Liver (tissue), 9 donors: Measurements from ENCODE around the gene CR1L. TPM values are rescaled to one million over a fixed set of nuclear protein-coding genes. Genes with fewer than 3 reads are reported as not detected.

Experiments used
- DNase-seq: peaks from one replicate; pipeline ENCODE4 v3.0.0-alpha.2; 2017; ENCODE audit warnings: low spot score
- H3K27ac ChIP-seq, 2 donors: one replicate each; pipeline ENCODE4 v1.7.0; 2013; ENCODE audit warnings: inconsistent platforms in 2 of 2, low read length in 2 of 2, control low read depth in 1 of 2, low read depth in 1 of 2, mild to moderate bottlenecking in 1 of 2
- H3K27me3 ChIP-seq, 4 donors: one replicate each; pipeline versions ENCODE4 v1.6.1 to v1.7.0; 2013; ENCODE audit warnings: low read length in 3 of 4, inconsistent platforms in 1 of 4, mild to moderate bottlenecking in 1 of 4, moderate library complexity in 1 of 4; ENCODE audit not compliant: control insufficient read depth in 4 of 4, insufficient read depth in 4 of 4
- H3K36me3 ChIP-seq, 4 donors: one replicate each; pipeline versions ENCODE4 v1.6.1 to v1.7.0; 2013; ENCODE audit warnings: low read length in 3 of 4, mild to moderate bottlenecking in 3 of 4, low read depth in 1 of 4, moderate library complexity in 1 of 4; ENCODE audit not compliant: control insufficient read depth in 4 of 4, insufficient read depth in 3 of 4
- H3K4me1 ChIP-seq, 4 donors: one replicate each; pipeline versions ENCODE4 v1.6.1 to v1.7.0; 2013; ENCODE audit warnings: low read length in 3 of 4, mild to moderate bottlenecking in 3 of 4, moderate library complexity in 1 of 4; ENCODE audit not compliant: control insufficient read depth in 4 of 4, insufficient read depth in 4 of 4
- H3K4me3 ChIP-seq, 3 donors: one replicate each; pipeline versions ENCODE4 v1.6.1 to v1.7.0; 2013; ENCODE audit warnings: low read length in 3 of 3, control low read depth in 1 of 3, low read depth in 1 of 3, mild to moderate bottlenecking in 1 of 3
- H3K9ac ChIP-seq, 2 donors: one replicate each; pipeline ENCODE4 v1.7.0; 2013; ENCODE audit warnings: low read length in 2 of 2, mild to moderate bottlenecking in 2 of 2, moderate library complexity in 2 of 2, control low read depth in 1 of 2, low read depth in 1 of 2
- H3K9me3 ChIP-seq, 4 donors: one replicate each; pipeline versions ENCODE4 v1.6.1 to v1.7.0; 2013; ENCODE audit warnings: low read length in 3 of 4; ENCODE audit not compliant: control insufficient read depth in 4 of 4
- EGR1 ChIP-seq, 2 donors: IDR thresholded peaks; 2 replicates each; pipeline ENCODE4 v1.6.1; 2016 to 2018; ENCODE audit warnings: antibody characterized with exemption in 2 of 2, low read depth in 2 of 2
- FOXA1 ChIP-seq: IDR thresholded peaks from 2 replicates; pipeline ENCODE4 v1.6.1; 2016; ENCODE audit warnings: antibody characterized with exemption
- FOXA2 ChIP-seq: IDR thresholded peaks from 2 replicates; pipeline ENCODE4 v1.6.1; 2016; ENCODE audit warnings: antibody characterized with exemption
- GABPA ChIP-seq, 2 donors: IDR thresholded peaks in 1 of 2; conservative IDR thresholded peaks in 1 of 2; 2 replicates each; pipeline ENCODE4 v1.6.1; 2016; ENCODE audit warnings: antibody characterized with exemption in 2 of 2, mild to moderate bottlenecking in 1 of 2, moderate library complexity in 1 of 2
- HNF4A ChIP-seq, 2 donors: conservative IDR thresholded peaks; 2 replicates each; pipeline ENCODE4 v1.6.1; 2016; ENCODE audit warnings: antibody characterized with exemption in 2 of 2, mild to moderate bottlenecking in 2 of 2
- HNF4G ChIP-seq: IDR thresholded peaks from 2 replicates; pipeline ENCODE4 v1.6.1; 2016; ENCODE audit warnings: antibody characterized with exemption
- JUND ChIP-seq, 2 donors: IDR thresholded peaks; 2 replicates each; pipeline ENCODE4 v1.6.1; 2016; ENCODE audit warnings: antibody characterized with exemption in 2 of 2
- NR2F2 ChIP-seq: IDR thresholded peaks from 2 replicates; pipeline ENCODE4 v1.6.1; 2016; ENCODE audit warnings: antibody characterized with exemption
- RAD21 ChIP-seq, 2 donors: IDR thresholded peaks; 2 replicates each; pipeline ENCODE4 v1.6.1; 2016; ENCODE audit warnings: antibody characterized with exemption in 2 of 2, mild to moderate bottlenecking in 2 of 2
- RXRA ChIP-seq, 2 donors: IDR thresholded peaks; 2 replicates each; pipeline ENCODE4 v1.6.1; 2017 to 2018; ENCODE audit warnings: antibody characterized with exemption in 2 of 2, mild to moderate bottlenecking in 1 of 2
- SP1 ChIP-seq: IDR thresholded peaks from 2 replicates; pipeline ENCODE4 v1.6.1; 2018; ENCODE audit warnings: antibody characterized with exemption, mild to moderate bottlenecking
- TAF1 ChIP-seq: conservative IDR thresholded peaks from 2 replicates; pipeline ENCODE4 v1.6.1; 2016; ENCODE audit warnings: antibody characterized with exemption, mild to moderate bottlenecking
- YY1 ChIP-seq: IDR thresholded peaks from 2 replicates; pipeline ENCODE4 v1.6.1; 2016; ENCODE audit warnings: antibody characterized with exemption, mild to moderate bottlenecking
- WGBS: extraction: QIAGEN DNeasy Blood & Tissue Kit; methylation state at CpG from one replicate; pipeline ENCODE4 v1.1.7; 2013; 5-methylcytosine and 5-hydroxymethylcytosine counted together
- polyA plus RNA-seq, 2 donors: library from polyadenylated mRNA; stranded (reverse) in 1 of 2; unstranded in 1 of 2; fragments of 200-250 nt in 1 of 2; fragments of >200 nt in 1 of 2; fragmentation: Nextera tagmentation in 1 of 2; extraction: Ambion mirVana in 1 of 2; gene quantifications; one replicate each; pipeline versions ENCODE4 v1.2.1 to v1.2.3, GENCODE V29; 2013 to 2015
- total RNA-seq, 2 donors: library from RNA; depleted of rRNA; stranded (reverse); fragments of >200 nt; gene quantifications; one replicate each; pipeline ENCODE4 v1.2.3, GENCODE V29; 2014
- TF ChIP-seq, protein P1 (sequence below): fragments of 150-350 bp; IDR thresholded peaks from 2 replicates; pipeline ENCODE4 v1.5.1; 2017; ENCODE audit warnings: improper control_type of control experiment, low read depth, low read length; ENCODE audit not compliant: missing input control
- TF ChIP-seq, protein P2 (sequence below): IDR thresholded peaks from 2 replicates; pipeline ENCODE4 v1.6.1; 2016; ENCODE audit warnings: antibody characterized with exemption
- TF ChIP-seq, protein P3 (sequence below): IDR thresholded peaks from 2 replicates; pipeline ENCODE4 v1.6.1; 2016; ENCODE audit warnings: antibody characterized with exemption
- TF ChIP-seq, protein P4 (sequence below): IDR thresholded peaks from 2 replicates; pipeline ENCODE4 v1.6.1; 2016; ENCODE audit warnings: antibody characterized with exemption
- TF ChIP-seq, protein P5 (sequence below): IDR thresholded peaks from 2 replicates; pipeline ENCODE4 v1.6.1; 2016; ENCODE audit warnings: antibody characterized with exemption, mild to moderate bottlenecking
- donor health status: healthy.
- donor health status: healthy.
- donor health status: healthy.
- donor health status: healthy.
- donor health status: healthy.

Gene CR1L
- total and polyA plus RNA-seq, 4 donors = 0.18 to 30.9 (median 0.42) TPM

DNA sequence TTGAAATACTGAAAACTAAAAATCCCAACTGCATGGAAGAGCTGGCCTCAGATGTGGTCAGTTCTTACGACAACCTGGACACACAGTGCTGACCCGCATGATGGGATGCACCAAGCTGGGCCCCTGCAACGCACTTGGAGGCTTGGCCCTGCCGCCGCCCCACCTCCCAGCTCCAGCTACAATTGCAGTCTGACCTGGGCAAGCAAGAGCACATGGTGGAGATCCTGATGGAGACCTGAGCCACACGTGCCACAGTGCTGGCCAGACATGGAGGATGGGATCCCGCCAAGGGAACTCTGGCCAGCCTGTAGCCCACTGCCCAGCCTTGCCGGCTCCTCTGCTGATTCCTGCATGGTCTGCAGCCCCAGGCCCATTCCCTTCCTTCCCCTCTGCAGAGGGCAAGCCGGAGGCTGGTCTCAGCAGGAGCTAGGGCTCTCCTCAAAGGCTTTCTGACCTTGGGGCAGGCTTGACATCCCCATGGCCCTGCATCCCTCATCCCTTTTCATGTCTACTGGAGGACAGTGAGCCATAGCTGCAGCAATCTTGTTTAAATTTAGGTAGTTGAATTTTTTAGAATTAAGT lies 14.1 kb downstream of the CR1L start:
- Histone ChIP-seq H3K9me3 (no peaks in the 10 kb centered on the region), H3K36me3 (no peaks in the 10 kb centered on the region), H3K4me3 (no peak overlapping the region), H3K27ac (no peak overlapping the region), H3K9ac (no peak overlapping the region), H3K4me1 (no peaks in the 10 kb centered on the region), H3K27me3 (no peaks in the 10 kb centered on the region)
- DNase-seq = no peak
- TF ChIP-seq TAF1 = no peak
- TF ChIP-seq SP1 = no peak
- TF ChIP-seq, protein P1, sequence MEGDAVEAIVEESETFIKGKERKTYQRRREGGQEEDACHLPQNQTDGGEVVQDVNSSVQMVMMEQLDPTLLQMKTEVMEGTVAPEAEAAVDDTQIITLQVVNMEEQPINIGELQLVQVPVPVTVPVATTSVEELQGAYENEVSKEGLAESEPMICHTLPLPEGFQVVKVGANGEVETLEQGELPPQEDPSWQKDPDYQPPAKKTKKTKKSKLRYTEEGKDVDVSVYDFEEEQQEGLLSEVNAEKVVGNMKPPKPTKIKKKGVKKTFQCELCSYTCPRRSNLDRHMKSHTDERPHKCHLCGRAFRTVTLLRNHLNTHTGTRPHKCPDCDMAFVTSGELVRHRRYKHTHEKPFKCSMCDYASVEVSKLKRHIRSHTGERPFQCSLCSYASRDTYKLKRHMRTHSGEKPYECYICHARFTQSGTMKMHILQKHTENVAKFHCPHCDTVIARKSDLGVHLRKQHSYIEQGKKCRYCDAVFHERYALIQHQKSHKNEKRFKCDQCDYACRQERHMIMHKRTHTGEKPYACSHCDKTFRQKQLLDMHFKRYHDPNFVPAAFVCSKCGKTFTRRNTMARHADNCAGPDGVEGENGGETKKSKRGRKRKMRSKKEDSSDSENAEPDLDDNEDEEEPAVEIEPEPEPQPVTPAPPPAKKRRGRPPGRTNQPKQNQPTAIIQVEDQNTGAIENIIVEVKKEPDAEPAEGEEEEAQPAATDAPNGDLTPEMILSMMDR = no peak
- TF ChIP-seq, protein P2, sequence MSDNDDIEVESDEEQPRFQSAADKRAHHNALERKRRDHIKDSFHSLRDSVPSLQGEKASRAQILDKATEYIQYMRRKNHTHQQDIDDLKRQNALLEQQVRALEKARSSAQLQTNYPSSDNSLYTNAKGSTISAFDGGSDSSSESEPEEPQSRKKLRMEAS = no peak
- TF ChIP-seq HNF4A (conservative IDR thresholded peaks at IDR 0.05) = no peak
- no peak for TF ChIP-seq YY1
- TF ChIP-seq, protein P3, sequence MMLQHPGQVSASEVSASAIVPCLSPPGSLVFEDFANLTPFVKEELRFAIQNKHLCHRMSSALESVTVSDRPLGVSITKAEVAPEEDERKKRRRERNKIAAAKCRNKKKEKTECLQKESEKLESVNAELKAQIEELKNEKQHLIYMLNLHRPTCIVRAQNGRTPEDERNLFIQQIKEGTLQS = no peak
- no peak for TF ChIP-seq FOXA1
- TF ChIP-seq, protein P4, sequence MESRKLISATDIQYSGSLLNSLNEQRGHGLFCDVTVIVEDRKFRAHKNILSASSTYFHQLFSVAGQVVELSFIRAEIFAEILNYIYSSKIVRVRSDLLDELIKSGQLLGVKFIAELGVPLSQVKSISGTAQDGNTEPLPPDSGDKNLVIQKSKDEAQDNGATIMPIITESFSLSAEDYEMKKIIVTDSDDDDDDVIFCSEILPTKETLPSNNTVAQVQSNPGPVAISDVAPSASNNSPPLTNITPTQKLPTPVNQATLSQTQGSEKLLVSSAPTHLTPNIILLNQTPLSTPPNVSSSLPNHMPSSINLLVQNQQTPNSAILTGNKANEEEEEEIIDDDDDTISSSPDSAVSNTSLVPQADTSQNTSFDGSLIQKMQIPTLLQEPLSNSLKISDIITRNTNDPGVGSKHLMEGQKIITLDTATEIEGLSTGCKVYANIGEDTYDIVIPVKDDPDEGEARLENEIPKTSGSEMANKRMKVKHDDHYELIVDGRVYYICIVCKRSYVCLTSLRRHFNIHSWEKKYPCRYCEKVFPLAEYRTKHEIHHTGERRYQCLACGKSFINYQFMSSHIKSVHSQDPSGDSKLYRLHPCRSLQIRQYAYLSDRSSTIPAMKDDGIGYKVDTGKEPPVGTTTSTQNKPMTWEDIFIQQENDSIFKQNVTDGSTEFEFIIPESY = no peak
- no peak for TF ChIP-seq JUND (IDR thresholded peaks at IDR 0.05)
- TF ChIP-seq NR2F2 = no peak
- no peak for TF ChIP-seq EGR1 (IDR thresholded peaks at IDR 0.05; ENCODE audit: low read depth in 2 of 2)
- TF ChIP-seq FOXA2 = no peak
- no peak for TF ChIP-seq HNF4G
- TF ChIP-seq, protein P5, sequence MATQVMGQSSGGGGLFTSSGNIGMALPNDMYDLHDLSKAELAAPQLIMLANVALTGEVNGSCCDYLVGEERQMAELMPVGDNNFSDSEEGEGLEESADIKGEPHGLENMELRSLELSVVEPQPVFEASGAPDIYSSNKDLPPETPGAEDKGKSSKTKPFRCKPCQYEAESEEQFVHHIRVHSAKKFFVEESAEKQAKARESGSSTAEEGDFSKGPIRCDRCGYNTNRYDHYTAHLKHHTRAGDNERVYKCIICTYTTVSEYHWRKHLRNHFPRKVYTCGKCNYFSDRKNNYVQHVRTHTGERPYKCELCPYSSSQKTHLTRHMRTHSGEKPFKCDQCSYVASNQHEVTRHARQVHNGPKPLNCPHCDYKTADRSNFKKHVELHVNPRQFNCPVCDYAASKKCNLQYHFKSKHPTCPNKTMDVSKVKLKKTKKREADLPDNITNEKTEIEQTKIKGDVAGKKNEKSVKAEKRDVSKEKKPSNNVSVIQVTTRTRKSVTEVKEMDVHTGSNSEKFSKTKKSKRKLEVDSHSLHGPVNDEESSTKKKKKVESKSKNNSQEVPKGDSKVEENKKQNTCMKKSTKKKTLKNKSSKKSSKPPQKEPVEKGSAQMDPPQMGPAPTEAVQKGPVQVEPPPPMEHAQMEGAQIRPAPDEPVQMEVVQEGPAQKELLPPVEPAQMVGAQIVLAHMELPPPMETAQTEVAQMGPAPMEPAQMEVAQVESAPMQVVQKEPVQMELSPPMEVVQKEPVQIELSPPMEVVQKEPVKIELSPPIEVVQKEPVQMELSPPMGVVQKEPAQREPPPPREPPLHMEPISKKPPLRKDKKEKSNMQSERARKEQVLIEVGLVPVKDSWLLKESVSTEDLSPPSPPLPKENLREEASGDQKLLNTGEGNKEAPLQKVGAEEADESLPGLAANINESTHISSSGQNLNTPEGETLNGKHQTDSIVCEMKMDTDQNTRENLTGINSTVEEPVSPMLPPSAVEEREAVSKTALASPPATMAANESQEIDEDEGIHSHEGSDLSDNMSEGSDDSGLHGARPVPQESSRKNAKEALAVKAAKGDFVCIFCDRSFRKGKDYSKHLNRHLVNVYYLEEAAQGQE = no peak
- TF ChIP-seq RAD21 (IDR thresholded peaks at IDR 0.05) = no peak
- TF ChIP-seq RXRA (IDR thresholded peaks at IDR 0.05) = no peak
- no peak for TF ChIP-seq GABPA (IDR thresholded peaks at IDR 0.05 in 1 of 2, conservative IDR thresholded peaks at IDR 0.05 in 1 of 2)
- WGBS = 91% methylated on average over 9 of the region's 9 CpGs
